Lower leg skin (tissue), 3 donors: ENCODE results near the gene DMXL2.

Experiments
- CTCF ChIP-seq, 3 donors: fragments of 450-650 bp; IDR thresholded peaks; one replicate each; pipeline ENCODE4 v1.5.1; 2016; ENCODE audit warnings: antibody characterized with exemption in 3 of 3, mild to moderate bottlenecking in 3 of 3, moderate library complexity in 2 of 3
- POLR2A ChIP-seq, 2 donors: fragments of 450-650 bp; IDR thresholded peaks; one replicate each; pipeline ENCODE4 v1.6.1; 2016 to 2017; ENCODE audit warnings: antibody characterized with exemption in 2 of 2, mild to moderate bottlenecking in 1 of 2, moderate library complexity in 1 of 2

- TF ChIP-seq CTCF (IDR thresholded peaks at IDR 0.05) (no peak), POLR2A (IDR thresholded peaks at IDR 0.05) (no peak)
Observed at GRCh38 chr15:51624022-51624421, 1.5 kb upstream of the DMXL2 start.
